Embryonic facial prominence (tissue), 1 donor: ENCODE results near the gene PPP1R7.

ENCODE experiments used
- DNase-seq: peaks from one replicate; pipeline ENCODE4 v3.0.0-alpha.2; 2016; ENCODE audit errors: extremely low spot score

Gene PPP1R7

GRCh38 chr2:241229563-241230401 is 79.5 kb downstream of the PPP1R7 start:
- no peak for DNase-seq

GRCh38 chr2:241230435-241230834 is 80.2 kb downstream of the PPP1R7 start:
- no peak for DNase-seq

- no peak for DNase-seq
Measured at GRCh38 chr2:241232736-241233575, 82.7 kb downstream of the PPP1R7 start.
